SH-SY5Y (cell line): ENCODE measurements around the gene PRKACB.

Experiments used
- GATA2 ChIP-seq: IDR thresholded peaks from 2 replicates; pipeline ENCODE4 v1.6.1; 2011; ENCODE audit warnings: mild to moderate bottlenecking, low read depth, low read length
- GATA3 ChIP-seq: IDR thresholded peaks from 2 replicates; pipeline ENCODE4 v1.6.1; 2011; ENCODE audit warnings: low read depth, mild to moderate bottlenecking, low read length, moderate library complexity

GRCh38 chr1:84165601-84166000 is 21.5 kb downstream of the PRKACB start:
- TF ChIP-seq GATA3 (no peak), GATA2 (no peak)
